ENCODE results near the gene SNX5. TPM values are rescaled to one million over a fixed set of nuclear protein-coding genes. Genes with fewer than 3 reads are reported as not detected.

SNX5 gene
- total RNA-seq, 4 donors from 2014 or later: 131 to 257 (median 132) TPM

DNA sequence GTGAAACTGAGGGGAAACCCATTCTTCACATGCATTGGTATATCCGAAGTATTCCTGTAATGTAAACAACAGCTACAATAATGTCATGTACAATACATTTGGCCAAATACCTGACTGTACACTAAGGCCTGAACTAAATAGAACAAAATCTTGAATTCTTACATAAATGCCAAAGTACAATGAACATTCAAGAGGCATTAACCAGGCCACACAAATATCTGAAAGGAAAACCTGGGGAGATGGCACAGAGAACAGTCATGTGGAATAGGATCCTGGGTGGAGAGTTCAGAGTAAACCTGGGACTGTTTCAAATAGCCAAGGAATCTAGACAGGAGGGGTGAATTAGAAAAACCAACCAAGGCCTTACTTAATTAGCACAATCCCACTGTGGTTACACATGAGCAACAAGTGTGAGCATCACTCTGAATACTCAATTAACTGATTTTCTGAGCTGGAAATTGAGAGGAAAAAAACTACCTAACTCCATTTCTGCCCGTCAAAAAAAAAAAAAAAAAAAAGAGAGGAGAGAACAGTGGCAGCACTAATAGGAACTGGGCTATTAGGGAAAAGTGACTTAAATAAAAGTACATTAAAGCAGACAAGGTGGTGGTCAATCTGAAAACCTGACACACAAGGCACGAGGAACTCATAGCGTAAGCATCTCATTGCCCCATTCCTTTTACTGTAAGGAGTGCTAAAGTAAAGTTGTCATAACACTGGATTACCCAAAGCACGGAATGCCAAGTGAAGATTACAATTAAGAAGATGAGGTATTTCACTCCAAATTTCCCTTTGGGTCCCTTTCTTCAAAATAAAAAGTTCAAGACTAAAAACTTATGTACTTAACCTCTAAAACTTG lies 10.9 kb downstream of the SNX5 start:
- Histone ChIP-seq H3K36me3 (peaks cover 0 to 36% (median 3%) of the 10 kb centered on the region in 3 donors), H3K4me3 (no peak overlapping the region), H3K4me1 (peaks cover 0 to 64% (median 28%) of the 10 kb centered on the region in 4 donors), H3K27ac (peak overlapping the region in 2 of 4 donors; percentile 74 to 79), H3K27me3 (no peaks in the 10 kb centered on the region), H3K9me3 (no peaks in the 10 kb centered on the region)
- TF ChIP-seq POLR2A (IDR thresholded peaks at IDR 0.05): no peak
- DNase-seq: no peak

DNA sequence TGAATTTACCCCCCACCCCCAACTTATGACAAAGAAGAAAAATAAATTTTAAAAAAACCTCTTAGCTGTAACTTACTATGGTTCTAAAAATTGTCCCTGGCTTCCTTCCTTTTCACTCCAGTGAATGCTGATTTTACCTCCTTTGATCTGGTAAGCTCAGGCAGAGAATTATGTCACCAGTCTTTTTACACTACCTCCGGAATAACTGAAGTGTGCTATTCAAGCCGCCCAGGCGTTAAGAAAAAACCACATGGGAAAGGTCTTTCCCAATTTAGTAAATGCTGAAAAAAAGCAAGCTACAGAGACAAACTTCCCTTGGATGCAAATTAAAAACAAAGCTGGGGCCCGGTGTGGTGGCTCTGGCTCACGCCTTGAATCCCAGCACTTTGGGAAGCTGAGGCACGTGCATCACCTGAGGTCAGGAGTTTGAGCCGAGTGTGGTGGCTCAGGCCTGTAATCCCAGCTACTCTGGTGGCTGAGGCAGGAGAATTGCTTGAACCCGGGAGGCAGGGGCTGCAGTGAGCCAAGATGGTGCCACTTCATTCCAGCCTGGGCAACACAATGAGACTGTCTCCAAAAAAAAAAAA lies 12.4 kb downstream of the SNX5 start:
- Histone ChIP-seq H3K9me3 (no peaks in the 10 kb centered on the region), H3K27ac (no peak overlapping the region), H3K4me1 (peaks cover 0 to 49% (median 22%) of the 10 kb centered on the region in 4 donors), H3K4me3 (no peak overlapping the region), H3K36me3 (peaks cover 0 to 51% (median 3%) of the 10 kb centered on the region in 3 donors), H3K27me3 (no peaks in the 10 kb centered on the region)
- DNase-seq: no peak
- TF ChIP-seq POLR2A (IDR thresholded peaks at IDR 0.05): no peak

GRCh38 chr20:17955302-17955701 lies 13.3 kb downstream of the SNX5 start:
- Histone ChIP-seq H3K4me3 (no peak overlapping the region), H3K4me1 (peaks cover 0 to 40% (median 18%) of the 10 kb centered on the region in 4 donors), H3K27ac (peak overlapping the region in 1 of 4 donors; percentile 13), H3K9me3 (no peaks in the 10 kb centered on the region), H3K36me3 (peaks cover 0 to 60% (median 3%) of the 10 kb centered on the region in 3 donors), H3K27me3 (no peaks in the 10 kb centered on the region)
- DNase-seq: no peak
- TF ChIP-seq POLR2A (IDR thresholded peaks at IDR 0.05): no peak
- TF ChIP-seq, protein P1, sequence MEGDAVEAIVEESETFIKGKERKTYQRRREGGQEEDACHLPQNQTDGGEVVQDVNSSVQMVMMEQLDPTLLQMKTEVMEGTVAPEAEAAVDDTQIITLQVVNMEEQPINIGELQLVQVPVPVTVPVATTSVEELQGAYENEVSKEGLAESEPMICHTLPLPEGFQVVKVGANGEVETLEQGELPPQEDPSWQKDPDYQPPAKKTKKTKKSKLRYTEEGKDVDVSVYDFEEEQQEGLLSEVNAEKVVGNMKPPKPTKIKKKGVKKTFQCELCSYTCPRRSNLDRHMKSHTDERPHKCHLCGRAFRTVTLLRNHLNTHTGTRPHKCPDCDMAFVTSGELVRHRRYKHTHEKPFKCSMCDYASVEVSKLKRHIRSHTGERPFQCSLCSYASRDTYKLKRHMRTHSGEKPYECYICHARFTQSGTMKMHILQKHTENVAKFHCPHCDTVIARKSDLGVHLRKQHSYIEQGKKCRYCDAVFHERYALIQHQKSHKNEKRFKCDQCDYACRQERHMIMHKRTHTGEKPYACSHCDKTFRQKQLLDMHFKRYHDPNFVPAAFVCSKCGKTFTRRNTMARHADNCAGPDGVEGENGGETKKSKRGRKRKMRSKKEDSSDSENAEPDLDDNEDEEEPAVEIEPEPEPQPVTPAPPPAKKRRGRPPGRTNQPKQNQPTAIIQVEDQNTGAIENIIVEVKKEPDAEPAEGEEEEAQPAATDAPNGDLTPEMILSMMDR (IDR thresholded peaks at IDR 0.05): no peak

- DNase-seq: no peak
- Histone ChIP-seq H3K9me3 (no peaks in the 10 kb centered on the region), H3K27me3 (no peaks in the 10 kb centered on the region), H3K36me3 (peaks cover 3 to 74% (median 5%) of the 10 kb centered on the region in 3 donors), H3K27ac (no peak overlapping the region), H3K4me1 (peaks cover 0 to 26% (median 8%) of the 10 kb centered on the region in 4 donors), H3K4me3 (no peak overlapping the region)
- no peak for TF ChIP-seq POLR2A (IDR thresholded peaks at IDR 0.05)
- TF ChIP-seq, protein P1 (IDR thresholded peaks at IDR 0.05): no peak
Measured at GRCh38 chr20:17953935-17954334, 14.7 kb downstream of the SNX5 start.

GRCh38 chr20:17952692-17953684 lies 15.6 kb downstream of the SNX5 start:
- no peaks in the 10 kb centered on the region for H3K27me3 ChIP-seq
- H3K4me3 ChIP-seq: no peak overlapping the region
- DNase-seq: no peak
- TF ChIP-seq POLR2A (IDR thresholded peaks at IDR 0.05): no peak
- TF ChIP-seq, protein P1 (IDR thresholded peaks at IDR 0.05): no peak
- H3K9me3 ChIP-seq: no peaks in the 10 kb centered on the region
- peaks cover 3 to 83% (median 5%) of the 10 kb centered on the region in 3 donors for H3K36me3 ChIP-seq
- H3K4me1 ChIP-seq: peaks cover 0 to 16% (median 5%) of the 10 kb centered on the region in 4 donors
- H3K27ac ChIP-seq: no peak overlapping the region

DNA sequence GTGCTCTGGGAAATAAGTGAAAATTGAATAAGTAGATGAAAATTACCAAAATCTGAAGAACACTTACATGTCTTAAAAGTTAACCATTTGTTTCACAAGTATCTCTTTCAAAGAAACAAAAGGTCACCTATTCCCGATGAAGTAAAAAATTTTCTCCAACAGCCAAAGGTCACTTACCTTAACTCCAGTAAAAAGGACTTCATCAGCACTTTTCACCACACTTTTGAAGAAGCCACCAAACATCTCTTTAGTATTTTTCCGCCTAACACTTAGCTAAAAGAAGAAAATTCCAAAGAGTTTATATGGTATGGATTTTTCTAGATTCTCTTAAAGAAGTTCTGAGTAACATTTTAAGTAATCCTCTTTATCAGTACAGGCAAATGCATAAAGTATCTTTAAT lies 17.3 kb downstream of the SNX5 start:
- Histone ChIP-seq H3K4me3 (no peak overlapping the region), H3K4me1 (peaks cover 0 to 8% (median 3%) of the 10 kb centered on the region in 4 donors), H3K36me3 (peaks cover 3 to 100% (median 5%) of the 10 kb centered on the region in 3 donors), H3K27me3 (no peaks in the 10 kb centered on the region), H3K27ac (no peak overlapping the region), H3K9me3 (no peaks in the 10 kb centered on the region)
- TF ChIP-seq, protein P1 (IDR thresholded peaks at IDR 0.05): no peak
- no peak for TF ChIP-seq POLR2A (IDR thresholded peaks at IDR 0.05)
- no peak for DNase-seq

Measured in Peyer's patch (tissue), 4 donors.